NCI-H2196 (cell line): ENCODE data around the gene SGMS1.
"Not testable (repeated sequence)": the region's sequence is repeated elsewhere in the genome, so short reads cannot be mapped to it uniquely, and the experiment has no call there.

Experiments used
- DNase-seq: peaks from one replicate; lab custom pipeline; 2025; ENCODE audit not compliant: unreplicated experiment; lab: John Stamatoyannopoulos, UW

SGMS1 gene

DNA sequence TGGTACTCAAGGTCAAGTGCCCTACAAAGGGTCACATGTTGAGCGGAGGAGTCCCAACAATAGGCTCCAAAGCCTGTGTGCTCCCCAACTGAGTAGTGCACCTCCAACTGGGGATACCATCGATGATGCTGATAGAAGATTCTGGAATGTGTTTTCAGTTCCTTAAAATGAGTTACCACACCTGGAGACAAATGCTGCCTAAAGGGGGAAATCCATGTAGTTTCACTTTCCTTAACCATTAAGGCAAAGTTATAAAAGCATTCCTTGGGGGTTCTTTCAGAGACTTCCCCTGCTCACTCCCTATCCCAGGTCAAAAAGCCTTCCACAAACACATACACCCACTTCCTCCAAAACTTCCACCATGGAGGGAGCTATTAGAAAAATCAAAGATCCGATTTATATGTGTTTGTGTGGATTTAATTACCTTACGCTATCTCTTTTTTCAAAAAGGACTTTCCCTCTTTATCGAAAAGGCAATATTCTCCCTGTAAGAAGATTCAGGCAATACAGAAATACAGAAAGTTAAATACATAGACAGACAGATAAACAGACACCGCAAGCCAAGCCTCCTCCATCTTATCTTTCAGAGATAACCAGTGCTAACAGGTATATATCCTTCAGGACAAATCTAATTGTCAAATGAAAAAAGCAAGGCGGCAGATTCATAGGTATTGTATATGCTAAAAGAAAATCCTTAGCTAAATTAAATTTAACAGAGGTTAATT, 236.6 kb downstream of the SGMS1 start:
- DNase-seq = no peak

DNA sequence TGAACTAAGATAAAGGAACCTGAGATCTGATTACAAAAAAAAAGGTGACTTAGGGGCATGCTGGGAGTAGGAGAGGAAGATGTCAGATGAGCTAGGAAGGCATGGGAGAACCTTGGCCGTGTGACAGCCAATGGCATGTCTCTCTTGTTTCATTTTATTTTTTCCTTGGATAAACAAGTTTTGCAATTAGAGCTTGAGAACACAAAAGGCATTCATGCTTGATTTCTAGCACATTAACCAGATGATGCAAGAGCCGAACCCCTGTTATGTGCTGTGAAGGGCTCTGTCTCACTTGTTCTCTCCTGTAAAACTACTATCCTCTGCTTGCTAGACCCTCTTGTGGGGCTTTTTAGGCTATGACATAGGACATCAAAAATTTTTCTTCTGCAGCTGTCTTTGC, 238.1 kb downstream of the SGMS1 start:
- DNase-seq = no peak

DNA sequence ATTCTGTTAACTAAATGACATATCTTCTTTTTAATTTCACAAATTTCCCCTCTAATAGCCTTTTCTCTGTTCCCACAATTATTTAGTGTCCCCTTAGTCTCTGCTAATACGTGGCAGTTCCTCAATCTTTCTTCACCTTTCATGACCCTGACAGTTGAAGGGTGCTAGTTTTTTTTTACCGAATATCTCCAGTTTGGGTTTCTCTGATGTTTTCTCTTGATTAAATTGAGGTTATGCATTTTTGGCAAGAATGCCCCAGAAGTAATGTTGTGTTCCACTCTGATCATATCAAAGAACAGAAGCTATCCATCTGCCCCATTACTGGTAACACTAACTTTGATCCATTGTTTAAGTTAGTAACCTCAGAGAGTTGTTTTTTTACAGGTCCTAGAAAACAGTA, 238.9 kb downstream of the SGMS1 start:
- DNase-seq = no peak

DNA sequence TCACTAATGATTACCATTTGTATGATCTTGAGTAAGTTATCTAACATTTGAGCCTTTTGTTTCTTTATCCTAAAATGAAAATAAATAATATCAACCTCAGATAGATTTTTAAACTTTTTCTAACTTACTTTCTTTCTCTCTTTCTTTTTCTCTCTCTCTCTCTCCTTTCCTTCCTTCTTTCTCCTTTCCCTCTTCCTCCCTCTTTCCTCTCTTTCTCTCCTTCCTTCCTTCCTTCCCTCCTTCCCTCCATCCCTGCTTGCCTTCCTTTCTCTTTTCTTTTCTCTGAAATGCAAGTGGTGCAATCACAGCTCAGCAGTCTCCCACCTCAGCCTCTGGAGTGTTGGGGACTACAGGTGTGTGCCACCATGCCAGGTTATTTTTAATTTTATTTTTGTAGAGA, 239.5 kb downstream of the SGMS1 start:
- no peak for DNase-seq

- DNase-seq = no peak
These were observed 241.2 kb downstream of the SGMS1 start for GRCh38 chr10:50382576-50383023.

DNA sequence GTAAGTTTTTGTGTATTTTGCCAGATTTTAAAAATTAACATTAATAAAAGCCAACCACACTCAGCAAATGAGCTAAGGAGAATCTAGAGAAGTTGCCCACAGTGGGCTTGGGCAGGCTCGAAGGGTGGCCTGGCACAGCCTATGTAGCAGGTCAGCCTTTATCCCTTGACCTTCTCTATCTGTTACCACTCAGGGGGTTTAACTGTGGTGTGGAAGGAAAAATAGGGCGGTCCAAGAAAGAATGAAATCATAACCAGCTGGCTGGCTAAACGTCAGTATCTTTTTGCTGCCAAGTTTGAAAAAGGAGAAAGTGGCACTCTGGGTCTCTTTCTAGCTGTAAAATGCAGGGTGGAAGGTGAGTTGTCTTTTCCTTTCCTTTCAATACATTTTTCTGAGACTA, 242.1 kb downstream of the SGMS1 start:
- DNase-seq = no peak

DNA sequence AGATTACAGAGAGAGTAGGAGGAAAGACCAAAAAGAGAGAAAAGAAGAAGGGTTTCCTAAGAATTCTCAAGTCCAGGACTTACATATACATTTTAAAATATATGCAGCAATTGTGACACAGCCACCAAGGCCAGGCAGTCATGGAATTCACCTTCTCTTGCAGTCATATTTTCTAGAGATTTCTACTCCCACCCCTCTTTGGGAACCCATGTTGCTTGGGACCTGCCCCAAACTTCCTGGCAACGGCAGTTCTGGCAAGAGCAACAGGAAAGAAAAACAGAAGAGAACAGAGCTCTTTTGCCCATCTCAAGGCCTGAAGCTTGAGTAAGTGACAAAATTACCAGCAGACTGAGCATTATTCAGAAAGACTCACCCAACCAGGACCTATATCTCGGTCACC, 244.1 kb downstream of the SGMS1 start:
- DNase-seq = no peak

GRCh38 chr10:50375745-50376144, 248.0 kb downstream of the SGMS1 start:
- DNase-seq = no peak

- DNase-seq = no peak
These were observed 248.7 kb downstream of the SGMS1 start for GRCh38 chr10:50375051-50375452.

- DNase-seq = no peak
These were observed 249.8 kb downstream of the SGMS1 start for GRCh38 chr10:50373821-50374501.

DNA sequence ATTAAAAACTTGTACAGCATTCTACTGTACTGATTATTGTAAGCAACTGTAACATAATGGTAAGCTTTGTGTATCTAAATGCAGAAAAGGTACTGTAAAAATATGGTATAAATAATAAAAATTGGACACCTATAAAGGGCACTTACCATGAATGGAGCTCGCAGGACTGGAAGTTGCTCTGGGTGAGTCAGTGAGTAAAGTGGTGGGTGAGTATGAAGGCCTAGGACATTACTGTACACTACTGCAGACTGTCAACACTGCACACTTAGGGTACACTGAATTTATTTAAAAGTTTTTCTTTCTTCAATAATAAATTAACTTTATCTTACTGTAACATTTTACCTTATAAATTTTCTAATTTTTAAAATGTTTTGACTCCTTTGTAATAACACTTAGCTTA, 253.8 kb downstream of the SGMS1 start:
- no peak for DNase-seq

GRCh38 chr10:50367732-50368131, 256.0 kb downstream of the SGMS1 start:
- DNase-seq = no peak

DNA sequence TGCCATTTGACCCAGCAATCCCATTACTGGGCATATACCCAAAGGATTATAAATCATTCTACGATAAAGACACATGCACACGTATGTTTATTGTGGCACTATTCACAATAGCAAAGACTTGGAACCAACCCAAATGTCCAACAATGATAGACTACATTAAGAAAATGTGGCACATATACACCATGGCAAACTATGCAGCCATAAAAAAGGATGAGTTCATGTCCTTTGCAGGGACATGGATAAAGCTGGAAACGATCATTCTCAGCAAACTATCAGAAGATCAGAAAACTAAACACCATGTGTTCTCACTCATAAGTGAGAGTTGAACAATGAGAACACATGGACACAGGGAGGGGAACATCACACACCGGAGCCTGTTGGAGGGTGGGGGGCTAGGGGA, 257.3 kb downstream of the SGMS1 start:
- not testable (repeated sequence) for DNase-seq

- not testable (repeated sequence) for DNase-seq
These were observed 259.0 kb downstream of the SGMS1 start for GRCh38 chr10:50364730-50365129.

- DNase-seq = no peak
These were observed 261.1 kb downstream of the SGMS1 start for GRCh38 chr10:50362547-50363125.

GRCh38 chr10:50361946-50362345, 261.8 kb downstream of the SGMS1 start:
- no peak for DNase-seq

- no peak for DNase-seq
These were observed 263.5 kb downstream of the SGMS1 start for GRCh38 chr10:50360077-50360850.

- no peak for DNase-seq
These were observed 264.6 kb downstream of the SGMS1 start for GRCh38 chr10:50358925-50359687.

GRCh38 chr10:50358411-50358810, 265.3 kb downstream of the SGMS1 start:
- DNase-seq = no peak

GRCh38 chr10:50356481-50356832, 267.3 kb downstream of the SGMS1 start:
- DNase-seq = not testable (repeated sequence)
